Mammary epithelial cell (primary cell): Measurements from ENCODE around the gene KIF23.

ENCODE experiments used
- EZH2 ChIP-seq: IDR thresholded peaks from 2 replicates; pipeline ENCODE4 v1.6.1; 2012; ENCODE audit warnings: low read length, inconsistent platforms, borderline replicate concordance
- TF ChIP-seq, protein P1 (sequence below), 2 donors: IDR thresholded peaks in 1 of 2; conservative IDR thresholded peaks in 1 of 2; 2 replicates each; pipeline ENCODE4 v1.5.1; 2011 to 2012; ENCODE audit warnings: inconsistent platforms in 2 of 2, low read length in 2 of 2, mild to moderate bottlenecking in 2 of 2, control low read depth in 1 of 2, low read depth in 1 of 2; ENCODE audit not compliant: insufficient read depth in 1 of 2; ENCODE audit errors: extremely low read depth in 1 of 2

DNA sequence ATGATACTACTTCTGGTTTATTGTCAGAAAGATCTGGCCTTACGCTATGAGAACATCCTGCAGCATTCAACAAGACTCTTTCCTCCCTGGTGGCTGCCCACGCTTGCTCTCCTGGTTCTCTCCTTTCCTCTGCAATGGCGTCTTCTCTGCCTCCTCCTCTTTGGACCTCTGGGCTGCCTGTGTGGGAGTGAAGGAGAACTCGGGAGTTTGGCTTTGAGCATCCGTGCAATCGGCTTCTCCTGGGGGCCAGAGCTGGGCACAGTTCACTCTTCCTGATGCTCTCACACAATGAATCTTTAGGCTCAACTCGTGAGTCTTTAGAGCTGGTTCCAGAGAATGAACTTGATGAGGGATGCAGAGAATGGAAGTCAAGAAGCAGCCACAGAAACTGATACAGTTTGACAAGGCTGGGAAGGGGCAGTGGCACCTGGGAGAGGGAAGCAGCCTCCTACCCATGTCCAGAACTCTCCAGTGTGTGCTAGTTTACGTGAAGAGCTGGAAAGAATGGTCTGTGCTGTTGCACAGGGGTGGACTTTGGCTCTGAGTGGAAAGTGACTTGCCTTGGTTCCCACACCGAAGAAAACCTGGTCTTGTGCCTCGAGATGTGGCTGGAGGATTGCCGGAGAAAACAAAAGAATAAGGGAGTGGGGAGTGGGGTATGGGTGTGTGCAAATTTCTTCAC lies 76.3 kb downstream of the KIF23 start:
- TF ChIP-seq, protein P1, sequence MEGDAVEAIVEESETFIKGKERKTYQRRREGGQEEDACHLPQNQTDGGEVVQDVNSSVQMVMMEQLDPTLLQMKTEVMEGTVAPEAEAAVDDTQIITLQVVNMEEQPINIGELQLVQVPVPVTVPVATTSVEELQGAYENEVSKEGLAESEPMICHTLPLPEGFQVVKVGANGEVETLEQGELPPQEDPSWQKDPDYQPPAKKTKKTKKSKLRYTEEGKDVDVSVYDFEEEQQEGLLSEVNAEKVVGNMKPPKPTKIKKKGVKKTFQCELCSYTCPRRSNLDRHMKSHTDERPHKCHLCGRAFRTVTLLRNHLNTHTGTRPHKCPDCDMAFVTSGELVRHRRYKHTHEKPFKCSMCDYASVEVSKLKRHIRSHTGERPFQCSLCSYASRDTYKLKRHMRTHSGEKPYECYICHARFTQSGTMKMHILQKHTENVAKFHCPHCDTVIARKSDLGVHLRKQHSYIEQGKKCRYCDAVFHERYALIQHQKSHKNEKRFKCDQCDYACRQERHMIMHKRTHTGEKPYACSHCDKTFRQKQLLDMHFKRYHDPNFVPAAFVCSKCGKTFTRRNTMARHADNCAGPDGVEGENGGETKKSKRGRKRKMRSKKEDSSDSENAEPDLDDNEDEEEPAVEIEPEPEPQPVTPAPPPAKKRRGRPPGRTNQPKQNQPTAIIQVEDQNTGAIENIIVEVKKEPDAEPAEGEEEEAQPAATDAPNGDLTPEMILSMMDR (conservative IDR thresholded peaks at IDR 0.05 in 1 of 2, IDR thresholded peaks at IDR 0.05 in 1 of 2; ENCODE audit: extremely low read depth in 1 of 2, insufficient read depth in 1 of 2, low read depth in 1 of 2, low read length in 2 of 2), result no peak
- TF ChIP-seq EZH2, result no peak
